ENCODE results near the gene EXOC6B.

GRCh38 chr2:72712304-72712703 is 113.5 kb downstream of the EXOC6B start:
- TF ChIP-seq CTCF (IDR thresholded peaks at IDR 0.05 in 4 of 5, conservative IDR thresholded peaks at IDR 0.05 in 1 of 5) (no peak), POLR2A (IDR thresholded peaks at IDR 0.05) (no peak)

Measured in gastrocnemius medialis (tissue), 4 donors.